ENCODE results near the gene PINLYP.
"Not testable (repeated sequence)": the region's sequence is repeated elsewhere in the genome, so short reads cannot be mapped to it uniquely, and the experiment has no call there.

The PINLYP gene

GRCh38 chr19:43581467-43581866 is 5.9 kb downstream of the PINLYP start:
- Histone ChIP-seq H3K27me3 (ENCODE audit: low read depth) (peaks cover 4% of the 10 kb centered on the region; the same call in 1 of the 2 replicates), H3K4me3 (no peak overlapping the region), H3K4me1 (no peaks in the 10 kb centered on the region), H3K36me3 (replicated peaks) (no peaks in the 10 kb centered on the region), H3K9me3 (no peaks in the 10 kb centered on the region)
- in situ Hi-C loops (cut with MboI; ENCODE audit: low sequenced_read_pairs), result no loop called here
- no peak for DNase-seq (ENCODE audit: low spot score in 2 of 2)

GRCh38 chr19:43582495-43582894 is 6.9 kb downstream of the PINLYP start:
- Histone ChIP-seq H3K9me3 (no peaks in the 10 kb centered on the region), H3K27me3 (ENCODE audit: low read depth) (peaks cover 4% of the 10 kb centered on the region; the same call in 1 of the 2 replicates), H3K36me3 (replicated peaks) (no peaks in the 10 kb centered on the region), H3K4me1 (no peaks in the 10 kb centered on the region), H3K4me3 (no peak overlapping the region)
- DNase-seq (ENCODE audit: low spot score in 2 of 2), result no peak
- in situ Hi-C loops (cut with MboI; ENCODE audit: low sequenced_read_pairs), result no loop called here

- H3K4me3 ChIP-seq, result no peak overlapping the region
- DNase-seq (ENCODE audit: low spot score in 2 of 2), result no peak
- 0 out of 2 replicates have a peak, but pooled peaks cover 3% of the 10 kb centered on the region for H3K36me3 ChIP-seq (replicated peaks)
- no peaks in the 10 kb centered on the region for H3K4me1 ChIP-seq
- in situ Hi-C loops (cut with MboI; ENCODE audit: low sequenced_read_pairs), result no loop called here
- no peaks in the 10 kb centered on the region for H3K9me3 ChIP-seq
- H3K27me3 ChIP-seq (ENCODE audit: low read depth), result no peaks in the 10 kb centered on the region
Observed at GRCh38 chr19:43584484-43584883, 8.9 kb downstream of the PINLYP start.

- Histone ChIP-seq H3K27me3 (ENCODE audit: low read depth) (no peaks in the 10 kb centered on the region), H3K9me3 (no peaks in the 10 kb centered on the region), H3K36me3 (replicated peaks) (0 out of 2 replicates have a peak, but pooled peaks cover 3% of the 10 kb centered on the region), H3K4me1 (no peaks in the 10 kb centered on the region), H3K4me3 (no peak overlapping the region)
- no peak for DNase-seq (ENCODE audit: low spot score in 2 of 2)
- in situ Hi-C loops (cut with MboI; ENCODE audit: low sequenced_read_pairs), result no loop called here
Observed at GRCh38 chr19:43586346-43586745, 10.7 kb downstream of the PINLYP start.

- in situ Hi-C loops (cut with MboI; ENCODE audit: low sequenced_read_pairs); H3K4me1 ChIP-seq; H3K36me3 ChIP-seq (replicated peaks): not testable (repeated sequence)
Observed at GRCh38 chr19:43587029-43587428, 11.4 kb downstream of the PINLYP start.

GRCh38 chr19:43589277-43589676 is 13.7 kb downstream of the PINLYP start:
- no peaks in the 10 kb centered on the region for H3K9me3 ChIP-seq
- H3K27me3 ChIP-seq (ENCODE audit: low read depth), result no peaks in the 10 kb centered on the region
- H3K4me3 ChIP-seq, result no peak overlapping the region
- in situ Hi-C loops (cut with MboI; ENCODE audit: low sequenced_read_pairs), result no loop called here
- H3K4me1 ChIP-seq, result peaks cover 4% of the 10 kb centered on the region; the same call in 1 of the 2 replicates
- DNase-seq (ENCODE audit: low spot score in 2 of 2), result no peak
- H3K36me3 ChIP-seq (replicated peaks), result peaks cover 17% of the 10 kb centered on the region

More at GRCh38 chr19:43587029-43587428, 11.4 kb downstream of the PINLYP start:
- H3K4me3 ChIP-seq; H3K27me3 ChIP-seq (ENCODE audit: low read depth); DNase-seq (ENCODE audit: low spot score in 2 of 2); H3K9me3 ChIP-seq: not testable (repeated sequence)

- in situ Hi-C loops (cut with MboI; ENCODE audit: low sequenced_read_pairs), result loop anchor here (5.0 kb wide), 1 partner anchor 147 kb away; no protein-coding TSS in a partner anchor
- no peaks in the 10 kb centered on the region for H3K27me3 ChIP-seq (ENCODE audit: low read depth)
- H3K4me3 ChIP-seq, result no peak overlapping the region
- H3K4me1 ChIP-seq, result peaks cover 7% of the 10 kb centered on the region; the same call in 1 of the 2 replicates
- no peaks in the 10 kb centered on the region for H3K9me3 ChIP-seq
- no peak for DNase-seq (ENCODE audit: low spot score in 2 of 2)
- H3K36me3 ChIP-seq (replicated peaks), result peaks cover 18% of the 10 kb centered on the region
Observed at GRCh38 chr19:43589678-43590077, 14.1 kb downstream of the PINLYP start.

- in situ Hi-C loops (cut with MboI; ENCODE audit: low sequenced_read_pairs), result loop anchor here (5.0 kb wide), 1 partner anchor 150 kb away; no protein-coding TSS in a partner anchor
- no peak for DNase-seq (ENCODE audit: low spot score in 2 of 2)
- peaks cover 18% of the 10 kb centered on the region for H3K36me3 ChIP-seq (replicated peaks)
- H3K27me3 ChIP-seq (ENCODE audit: low read depth), result no peaks in the 10 kb centered on the region
- H3K4me1 ChIP-seq, result peaks cover 7% of the 10 kb centered on the region; the same call in 1 of the 2 replicates
- H3K4me3 ChIP-seq, result no peak overlapping the region
- no peaks in the 10 kb centered on the region for H3K9me3 ChIP-seq
Observed at GRCh38 chr19:43591904-43592772, 16.5 kb downstream of the PINLYP start.

GRCh38 chr19:43592800-43593350 is 17.3 kb downstream of the PINLYP start:
- Histone ChIP-seq H3K4me1 (peaks cover 10% of the 10 kb centered on the region; the same call in 1 of the 2 replicates), H3K27me3 (ENCODE audit: low read depth) (no peaks in the 10 kb centered on the region), H3K36me3 (replicated peaks) (peaks cover 18% of the 10 kb centered on the region), H3K9me3 (no peaks in the 10 kb centered on the region), H3K4me3 (no peak overlapping the region)
- in situ Hi-C loops (cut with MboI; ENCODE audit: low sequenced_read_pairs), result loop anchor here (5.0 kb wide), 1 partner anchor 151 kb away; no protein-coding TSS in a partner anchor
- no peak for DNase-seq (ENCODE audit: low spot score in 2 of 2)

- DNase-seq (ENCODE audit: low spot score in 2 of 2), result no peak
- in situ Hi-C loops (cut with MboI; ENCODE audit: low sequenced_read_pairs), result loop anchor here (5.0 kb wide), 1 partner anchor 152 kb away; no protein-coding TSS in a partner anchor
- Histone ChIP-seq H3K27me3 (ENCODE audit: low read depth) (no peaks in the 10 kb centered on the region), H3K4me1 (peaks cover 10% of the 10 kb centered on the region; the same call in 1 of the 2 replicates), H3K9me3 (no peaks in the 10 kb centered on the region), H3K36me3 (replicated peaks) (peaks cover 24% of the 10 kb centered on the region), H3K4me3 (peak overlapping the region; percentile 64)
Observed at GRCh38 chr19:43594081-43594697, 18.6 kb downstream of the PINLYP start.

- Histone ChIP-seq H3K36me3 (replicated peaks) (peaks cover 25% of the 10 kb centered on the region), H3K4me3 (peak overlapping the region; percentile 64), H3K27me3 (ENCODE audit: low read depth) (no peaks in the 10 kb centered on the region), H3K4me1 (peaks cover 10% of the 10 kb centered on the region; the same call in 1 of the 2 replicates), H3K9me3 (no peaks in the 10 kb centered on the region)
- in situ Hi-C loops (cut with MboI; ENCODE audit: low sequenced_read_pairs), result loop anchor here (5.0 kb wide), 1 partner anchor 153 kb away; no protein-coding TSS in a partner anchor
- peak; percentile 58 to 76 for DNase-seq (ENCODE audit: low spot score in 2 of 2)
Observed at GRCh38 chr19:43594710-43595604, 19.4 kb downstream of the PINLYP start.

- H3K4me3 ChIP-seq, result peak overlapping the region; percentile 64
- peaks cover 10% of the 10 kb centered on the region; the same call in 1 of the 2 replicates for H3K4me1 ChIP-seq
- no peaks in the 10 kb centered on the region for H3K27me3 ChIP-seq (ENCODE audit: low read depth)
- H3K36me3 ChIP-seq (replicated peaks), result peaks cover 25% of the 10 kb centered on the region
- no peak for DNase-seq (ENCODE audit: low spot score in 2 of 2)
- in situ Hi-C loops (cut with MboI; ENCODE audit: low sequenced_read_pairs), result no loop called here
- no peaks in the 10 kb centered on the region for H3K9me3 ChIP-seq
Observed at GRCh38 chr19:43595605-43595998, 20.0 kb downstream of the PINLYP start.

Measured in HAP-1 (cell line).